ENCODE measurements around the gene PACRG.

PACRG gene

GRCh38 chr6:162785632-162786242 is 58.0 kb downstream of the PACRG start:
- no peak for DNase-seq

GRCh38 chr6:162798546-162799266 is 70.9 kb downstream of the PACRG start:
- DNase-seq = peak; percentile 1

GRCh38 chr6:162814426-162814973 is 86.7 kb downstream of the PACRG start:
- DNase-seq = no peak

- DNase-seq = no peak
Measured at GRCh38 chr6:162817196-162817595, 89.4 kb downstream of the PACRG start.

GRCh38 chr6:162819284-162819683 is 91.5 kb downstream of the PACRG start:
- DNase-seq = no peak

- DNase-seq = no peak
Measured at GRCh38 chr6:162821102-162821501, 93.3 kb downstream of the PACRG start.

GRCh38 chr6:162825597-162825996 is 97.8 kb downstream of the PACRG start:
- no peak for DNase-seq

GRCh38 chr6:162829013-162829742 is 101.4 kb downstream of the PACRG start:
- no peak for DNase-seq

GRCh38 chr6:162833776-162834175 is 106.0 kb downstream of the PACRG start:
- DNase-seq = no peak

- no peak for DNase-seq
Measured at GRCh38 chr6:162845972-162846371, 118.2 kb downstream of the PACRG start.

GRCh38 chr6:162846723-162847122 is 118.9 kb downstream of the PACRG start:
- no peak for DNase-seq

GRCh38 chr6:162849269-162849668 is 121.5 kb downstream of the PACRG start:
- DNase-seq = no peak

GRCh38 chr6:162852192-162852591 is 124.4 kb downstream of the PACRG start:
- DNase-seq = no peak

- no peak for DNase-seq
Measured at GRCh38 chr6:162852840-162853577, 125.2 kb downstream of the PACRG start.

- DNase-seq = no peak
Measured at GRCh38 chr6:162854228-162854627, 126.5 kb downstream of the PACRG start.

- no peak for DNase-seq
Measured at GRCh38 chr6:162854734-162855191, 127.0 kb downstream of the PACRG start.

- DNase-seq = no peak
Measured at GRCh38 chr6:162856885-162857284, 129.1 kb downstream of the PACRG start.

- no peak for DNase-seq
Measured at GRCh38 chr6:162857326-162857725, 129.6 kb downstream of the PACRG start.

GRCh38 chr6:162862462-162862861 is 134.7 kb downstream of the PACRG start:
- DNase-seq = no peak

GRCh38 chr6:162862941-162863340 is 135.2 kb downstream of the PACRG start:
- no peak for DNase-seq

- no peak for DNase-seq
Measured at GRCh38 chr6:162863821-162864220, 136.0 kb downstream of the PACRG start.

GRCh38 chr6:162864911-162865310 is 137.1 kb downstream of the PACRG start:
- DNase-seq = no peak

GRCh38 chr6:162866656-162867055 is 138.9 kb downstream of the PACRG start:
- no peak for DNase-seq

Measured in inflammatory macrophage treated with lipopolysaccharide for 4 hours (primary cell).